H9 (cell line): ENCODE results near the gene GRXCR2. TPM values are rescaled to one million over a fixed set of nuclear protein-coding genes. Genes with fewer than 3 reads are reported as not detected.
A peak's percentile ranks its signal among the peaks of the same experiment; 100 is the strongest.

Experiments used
- DNase-seq: peaks from one replicate; pipeline ENCODE4 v3.0.0-alpha.2; 2017
- H2AFZ ChIP-seq: one replicate; pipeline ENCODE4 v1.6.1; 2013; ENCODE audit warnings: mild to moderate bottlenecking, low read length, control low read depth, moderate library complexity
- H2AK5ac ChIP-seq: 2 replicates; pipeline ENCODE4 v1.6.1; 2013; ENCODE audit warnings: low read length, control low read depth, mixed read lengths; ENCODE audit not compliant: insufficient read length
- H2BK120ac ChIP-seq: one replicate; pipeline ENCODE4 v1.6.1; 2013; ENCODE audit warnings: low read depth, mild to moderate bottlenecking, low read length, control low read depth, inconsistent platforms; ENCODE audit not compliant: poor library complexity, severe bottlenecking
- H2BK12ac ChIP-seq: 2 replicates; pipeline ENCODE4 v1.6.1; 2013; ENCODE audit warnings: low read length, control low read depth, mixed read lengths, low read depth; ENCODE audit not compliant: insufficient read length
- H2BK15ac ChIP-seq: 2 replicates; pipeline ENCODE4 v1.6.1; 2013; ENCODE audit warnings: low read depth, low read length, control low read depth
- H2BK20ac ChIP-seq: one replicate; pipeline ENCODE4 v1.6.1; 2013; ENCODE audit warnings: low read depth, mild to moderate bottlenecking, low read length, control low read depth, inconsistent platforms; ENCODE audit not compliant: poor library complexity, severe bottlenecking
- H2BK5ac ChIP-seq: 2 replicates; pipeline ENCODE4 v1.6.1; 2013; ENCODE audit warnings: low read length, control low read depth, mixed read lengths; ENCODE audit not compliant: insufficient read length
- H3K14ac ChIP-seq: 2 replicates; pipeline ENCODE4 v1.6.1; 2013; ENCODE audit warnings: low read length, control low read depth; ENCODE audit not compliant: insufficient read depth
- H3K18ac ChIP-seq: 2 replicates; pipeline ENCODE4 v1.6.1; 2013; ENCODE audit warnings: low read depth, mild to moderate bottlenecking, mixed read lengths, low read length, control low read depth; ENCODE audit not compliant: insufficient read length
- H3K23ac ChIP-seq: 2 replicates; pipeline ENCODE4 v1.6.1; 2013; ENCODE audit warnings: low read length, control low read depth, mixed read lengths, low read depth; ENCODE audit not compliant: insufficient read length
- H3K23me2 ChIP-seq: 2 replicates; pipeline ENCODE4 v1.6.1; 2013; ENCODE audit warnings: low read depth, mild to moderate bottlenecking, mixed read lengths, low read length, control low read depth; ENCODE audit not compliant: insufficient read length, poor library complexity, severe bottlenecking
- H3K27ac ChIP-seq: 2 replicates; pipeline ENCODE4 v1.5.1; 2013; ENCODE audit warnings: low read length, control low read depth, mixed read lengths, low read depth; ENCODE audit not compliant: insufficient read length
- H3K27me3 ChIP-seq: 2 replicates; pipeline ENCODE4 v1.6.1; 2013; ENCODE audit warnings: low read length, control low read depth, inconsistent platforms; ENCODE audit not compliant: insufficient read depth
- H3K4ac ChIP-seq: 2 replicates; pipeline ENCODE4 v1.6.1; 2013; ENCODE audit warnings: low read depth, mild to moderate bottlenecking, control low read depth, inconsistent platforms, low read length, moderate library complexity
- H3K4me1 ChIP-seq: 2 replicates; pipeline ENCODE4 v1.6.1; 2013; ENCODE audit warnings: low read length, control low read depth, inconsistent platforms; ENCODE audit not compliant: insufficient read depth
- H3K4me2 ChIP-seq: 2 replicates; pipeline ENCODE4 v1.6.1; 2013; ENCODE audit warnings: low read length, control low read depth, mixed read lengths; ENCODE audit not compliant: insufficient read length, insufficient read depth
- H3K56ac ChIP-seq: 2 replicates; pipeline ENCODE4 v1.6.1; 2013; ENCODE audit warnings: low read depth, mild to moderate bottlenecking, mixed read lengths, low read length, control low read depth; ENCODE audit not compliant: insufficient read length
- H3K79me1 ChIP-seq: 2 replicates; pipeline ENCODE4 v1.6.1; 2013; ENCODE audit warnings: low read depth, mild to moderate bottlenecking, moderate library complexity, low read length, control low read depth, inconsistent platforms; ENCODE audit not compliant: insufficient read depth, poor library complexity, severe bottlenecking
- H3K79me2 ChIP-seq: 2 replicates; pipeline ENCODE4 v1.6.1; 2013; ENCODE audit warnings: low read length, control low read depth, inconsistent platforms; ENCODE audit not compliant: insufficient read depth
- H3K9ac ChIP-seq: 2 replicates; pipeline ENCODE4 v1.6.1; 2013; ENCODE audit warnings: low read length, control low read depth, mixed read lengths; ENCODE audit not compliant: insufficient read length; ENCODE audit errors: extremely low read depth
- H3K9me3 ChIP-seq: one replicate; pipeline ENCODE4 v1.6.1; 2013; ENCODE audit warnings: low read depth, low read length, inconsistent platforms; ENCODE audit not compliant: control insufficient read depth
- H3T11ph ChIP-seq: one replicate; pipeline ENCODE4 v1.6.1; 2013; ENCODE audit warnings: mild to moderate bottlenecking, low read length, control low read depth, inconsistent platforms
- H4K20me1 ChIP-seq: one replicate; pipeline ENCODE4 v1.6.1; 2013; ENCODE audit not compliant: control insufficient read depth, insufficient read length, insufficient read depth
- H4K5ac ChIP-seq: 2 replicates; pipeline ENCODE4 v1.6.1; 2013; ENCODE audit warnings: low read depth, mild to moderate bottlenecking, mixed read lengths, low read length, control low read depth; ENCODE audit not compliant: insufficient read length
- H4K8ac ChIP-seq: replicated peaks from 2 replicates; pipeline ENCODE4 v1.6.1; 2013; ENCODE audit warnings: low read length, control low read depth, mixed read lengths, low read depth; ENCODE audit not compliant: insufficient read length
- H4K91ac ChIP-seq: 2 replicates; pipeline ENCODE4 v1.6.1; 2013; ENCODE audit warnings: low read depth, mild to moderate bottlenecking, moderate library complexity, mixed read lengths, low read length, control low read depth; ENCODE audit not compliant: insufficient read length
- H3K27ac Mint-ChIP-seq, 3 experiments: 2 replicates in 2 of 3; 3 replicates in 1 of 3; pipeline ENCODE4 v1.8.0; 2020 to 2021; ENCODE audit warnings: mixed read lengths in 3 of 3, mild to moderate bottlenecking in 1 of 3, moderate library complexity in 1 of 3
- H3K27me3 Mint-ChIP-seq: 2 replicates; pipeline ENCODE4 v1.8.0; 2021; ENCODE audit warnings: low read depth, mild to moderate bottlenecking, moderate library complexity, mixed read lengths
- H3K36me3 Mint-ChIP-seq, 3 experiments: 2 replicates in 2 of 3; 3 replicates in 1 of 3; pipeline ENCODE4 v1.8.0; 2020 to 2021; ENCODE audit warnings: low read depth in 3 of 3, mixed read lengths in 3 of 3; ENCODE audit not compliant: insufficient read depth in 1 of 3
- H3K4me1 Mint-ChIP-seq, 2 experiments: 2 replicates each; pipeline ENCODE4 v1.8.0; 2020; ENCODE audit warnings: mixed read lengths in 2 of 2
- H3K4me3 Mint-ChIP-seq, 2 experiments: 2 replicates in 1 of 2; 3 replicates in 1 of 2; pipeline ENCODE4 v1.8.0; 2020 to 2021; ENCODE audit warnings: mild to moderate bottlenecking in 2 of 2, mixed read lengths in 2 of 2, moderate library complexity in 1 of 2
- H3K9me3 Mint-ChIP-seq, 2 experiments: 2 replicates in 1 of 2; 3 replicates in 1 of 2; pipeline ENCODE4 v1.8.0; 2020; ENCODE audit warnings: mild to moderate bottlenecking in 2 of 2, mixed read lengths in 2 of 2, moderate library complexity in 1 of 2
- WGBS: extraction: QIAGEN DNeasy Blood & Tissue Kit; methylation state at CpG from one replicate; pipeline ENCODE4 v1.1.7; 2013; ENCODE audit warnings: missing lambda C conversion rate, low lambda C conversion rate, mixed read lengths; ENCODE audit not compliant: insufficient read length; ENCODE audit errors: extremely low coverage; 5-methylcytosine and 5-hydroxymethylcytosine counted together
- total RNA-seq: library from RNA; stranded (reverse); gene quantifications from 2 replicates; pipeline ENCODE4 v1.2.1, GENCODE V29; 2021
- TF ChIP-seq, protein P1 (sequence below): fragments of 200-600 bp; sonication (generic); conservative IDR thresholded peaks from 3 replicates; pipeline ENCODE4 v1.8.0; 2021; ENCODE audit warnings: antibody characterized with exemption, mild to moderate bottlenecking

GRXCR2 gene
- total RNA-seq, 1 experiment from 2014 or later = not detected

GRCh38 chr5:145825751-145826180 lies 47.0 kb downstream of the GRXCR2 start:
- Histone ChIP-seq H3K23ac (no peak overlapping the region), H3K18ac (no peak overlapping the region), H2AFZ (no peak overlapping the region), H3K9ac (no peak overlapping the region), H2BK12ac (no peak overlapping the region), H3K4ac (no peak overlapping the region), H3K14ac (no peak overlapping the region), H3K27ac (no peak overlapping the region), H2AK5ac (no peak overlapping the region), H2BK15ac (no peak overlapping the region), H4K91ac (no peak overlapping the region), H2BK120ac (no peak overlapping the region), H3K27me3 (no peaks in the 10 kb centered on the region), H4K20me1 (no peaks in the 10 kb centered on the region), H3K4me1 (no peaks in the 10 kb centered on the region), H3K79me2 (no peaks in the 10 kb centered on the region), H4K8ac (no peak overlapping the region), H2BK5ac (no peak overlapping the region), H4K5ac (no peak overlapping the region), H3K4me2 (no peak overlapping the region), H3K79me1 (no peaks in the 10 kb centered on the region), H3K56ac (no peak overlapping the region), H3K23me2 (no peaks in the 10 kb centered on the region), H3T11ph (no peak overlapping the region), H3K9me3 (no peaks in the 10 kb centered on the region), H2BK20ac (no peak overlapping the region)
- no peaks in the 10 kb centered on the region for H3K27me3 Mint-ChIP-seq
- H3K9me3 Mint-ChIP-seq = no peaks in the 10 kb centered on the region
- 0 out of 4 replicates have a peak, but pooled peaks cover 0 to 2% of the 10 kb centered on the region in 2 experiments for H3K4me1 Mint-ChIP-seq
- TF ChIP-seq, protein P1, sequence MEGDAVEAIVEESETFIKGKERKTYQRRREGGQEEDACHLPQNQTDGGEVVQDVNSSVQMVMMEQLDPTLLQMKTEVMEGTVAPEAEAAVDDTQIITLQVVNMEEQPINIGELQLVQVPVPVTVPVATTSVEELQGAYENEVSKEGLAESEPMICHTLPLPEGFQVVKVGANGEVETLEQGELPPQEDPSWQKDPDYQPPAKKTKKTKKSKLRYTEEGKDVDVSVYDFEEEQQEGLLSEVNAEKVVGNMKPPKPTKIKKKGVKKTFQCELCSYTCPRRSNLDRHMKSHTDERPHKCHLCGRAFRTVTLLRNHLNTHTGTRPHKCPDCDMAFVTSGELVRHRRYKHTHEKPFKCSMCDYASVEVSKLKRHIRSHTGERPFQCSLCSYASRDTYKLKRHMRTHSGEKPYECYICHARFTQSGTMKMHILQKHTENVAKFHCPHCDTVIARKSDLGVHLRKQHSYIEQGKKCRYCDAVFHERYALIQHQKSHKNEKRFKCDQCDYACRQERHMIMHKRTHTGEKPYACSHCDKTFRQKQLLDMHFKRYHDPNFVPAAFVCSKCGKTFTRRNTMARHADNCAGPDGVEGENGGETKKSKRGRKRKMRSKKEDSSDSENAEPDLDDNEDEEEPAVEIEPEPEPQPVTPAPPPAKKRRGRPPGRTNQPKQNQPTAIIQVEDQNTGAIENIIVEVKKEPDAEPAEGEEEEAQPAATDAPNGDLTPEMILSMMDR = peak; percentile 84
- H3K36me3 Mint-ChIP-seq = no peaks in the 10 kb centered on the region
- no peak for DNase-seq
- no peak overlapping the region for H3K27ac Mint-ChIP-seq
- no peak overlapping the region for H3K4me3 Mint-ChIP-seq
- WGBS = no CpG with 5 or more reads among the region's 3 CpGs
